HepG2 (cell line): ENCODE measurements around the gene NSMF. TPM values are rescaled to one million over a fixed set of nuclear protein-coding genes. Genes with fewer than 3 reads are reported as not detected.
A peak's percentile ranks its signal among the peaks of the same experiment; 100 is the strongest.

Experiments used
- CC2D1A ChIP-seq: sonication (generic); formaldehyde crosslinking; IDR thresholded peaks from 2 replicates; pipeline ENCODE4 v1.8.1; 2023; ENCODE audit warnings: mild to moderate bottlenecking, missing genetic modification reagents
- CHCHD3 ChIP-seq: sonication (generic); formaldehyde crosslinking; IDR thresholded peaks from 2 replicates; pipeline ENCODE4 v1.8.0; 2022; ENCODE audit warnings: mild to moderate bottlenecking, missing genetic modification reagents, moderate library complexity
- CREB3 ChIP-seq: sonication (generic); formaldehyde crosslinking; IDR thresholded peaks from 2 replicates; pipeline ENCODE4 v1.5.0; 2020; ENCODE audit warnings: missing genetic modification reagents
- FOXA1 ChIP-seq, 2 experiments: fragments of 450-650 bp in 1 of 2; sonication (generic) in 1 of 2; formaldehyde crosslinking in 1 of 2; IDR thresholded peaks; 2 replicates each; pipeline versions ENCODE4 v1.4.0 to v1.6.1; 2016 to 2020; ENCODE audit warnings: missing genetic modification reagents in 1 of 2
- HMG20B ChIP-seq: conservative IDR thresholded peaks from 2 replicates; pipeline ENCODE4 v1.6.1; 2016; ENCODE audit warnings: missing genetic modification reagents, missing compliant biosample characterization
- HOXA5 ChIP-seq: sonication (generic); formaldehyde crosslinking; IDR thresholded peaks from 2 replicates; pipeline ENCODE4 v1.4.0; 2020; ENCODE audit warnings: missing genetic modification reagents
- IKZF4 ChIP-seq: sonication (generic); formaldehyde crosslinking; IDR thresholded peaks from 2 replicates; pipeline ENCODE4 v1.5.1; 2020; ENCODE audit warnings: borderline replicate concordance, mild to moderate bottlenecking, low read depth, missing genetic modification reagents; ENCODE audit errors: not compliant biosample characterization
- ISX ChIP-seq: sonication (generic); formaldehyde crosslinking; conservative IDR thresholded peaks from 2 replicates; pipeline ENCODE4 v1.5.0; 2020; ENCODE audit warnings: missing genetic modification reagents
- NFE2 ChIP-seq: sonication (generic); formaldehyde crosslinking; IDR thresholded peaks from 2 replicates; pipeline ENCODE4 v1.4.0; 2020; ENCODE audit warnings: missing genetic modification reagents
- TARDBP ChIP-seq: sonication (generic); formaldehyde crosslinking; IDR thresholded peaks from 2 replicates; pipeline ENCODE4 v1.8.0; 2022; ENCODE audit warnings: mild to moderate bottlenecking, missing genetic modification reagents
- ZBTB49 ChIP-seq: sonication (generic); formaldehyde crosslinking; IDR thresholded peaks from 2 replicates; pipeline ENCODE4 v1.4.0; 2020; ENCODE audit warnings: missing genetic modification reagents, borderline replicate concordance
- ZNF407 ChIP-seq: sonication (generic); formaldehyde crosslinking; IDR thresholded peaks from one replicate; pipeline ENCODE4 v1.5.1; 2020; ENCODE audit warnings: mild to moderate bottlenecking, missing genetic modification reagents; ENCODE audit errors: not compliant biosample characterization
- ZNF639 ChIP-seq: conservative IDR thresholded peaks from 2 replicates; pipeline ENCODE4 v1.6.1; 2018; ENCODE audit warnings: missing genetic modification reagents
- polyA plus RNA-seq, 8 experiments: library from polyadenylated mRNA; depleted of rRNA in 3 of 8; stranded (reverse) in 7 of 8; unstranded in 1 of 8; fragments of >200 nt; fragmentation: Illumina TruSeq in 4 of 8; extraction: Trizol in 4 of 8; gene quantifications; 2 replicates each; pipeline versions ENCODE4 v1.2.1 to v1.2.3, GENCODE V29; 2011 to 2016; ENCODE audit warnings: low read depth in 4 of 8, missing spikeins in 1 of 8, mixed read lengths in 1 of 8; ENCODE audit not compliant: insufficient read depth in 1 of 8
- total RNA-seq, 5 experiments: library from RNA; depleted of rRNA; stranded (reverse); fragments of >200 nt; fragmentation: Illumina TruSeq; extraction: Trizol; gene quantifications; 2 replicates each; pipeline ENCODE4 v1.2.3, GENCODE V29; 2016; ENCODE audit warnings: low read depth in 1 of 5

NSMF gene
- total and polyA plus RNA-seq, 2 of the 13 experiments (the other 11 are each of a cell fraction or from before 2014, with no cell fraction given), result 44.3 to 183 TPM

GRCh38 chr9:137422604-137423513 is 36.3 kb downstream of the NSMF start, which contains the start of the genes EXD3 and NOXA1 (continued):
- TF ChIP-seq ZNF407 (no peak), CREB3 (CRISPR knock-in tag) (no peak; the same call in 1 of the 2 replicates), NFE2 (no peak), HOXA5 (CRISPR knock-in tag) (peak; percentile 83), HMG20B (no peak), CC2D1A (CRISPR knock-in tag) (no peak), ISX (CRISPR knock-in tag) (0 out of 2 replicates have a peak, but pooled peaks have one; percentile 14), CHCHD3 (CRISPR knock-in tag) (no peak), ZNF639 (CRISPR knock-in tag) (peak; percentile 98), ZBTB49 (CRISPR knock-in tag) (no peak), IKZF4 (no peak), TARDBP (peak; percentile 89), FOXA1 (IDR thresholded peaks at IDR 0.05) (no peak), FOXA1 (CRISPR knock-in tag; IDR thresholded peaks at IDR 0.05) (no peak; the same call in 1 of the 2 replicates)
